Naive thymus-derived CD4-positive, alpha-beta T cell (primary cell): ENCODE measurements around the gene MED26. TPM values are rescaled to one million over a fixed set of nuclear protein-coding genes. Genes with fewer than 3 reads are reported as not detected.
A peak's percentile ranks its signal among the peaks of the same experiment; 100 is the strongest.

ENCODE experiments used
- ATAC-seq: fragments of 150-1000 bp; cut with Tn5 transposase; 2 replicates; pipeline ENCODE4 v1.10.0; 2021; ENCODE audit warnings: mild to moderate bottlenecking, moderate library complexity
- CTCF ChIA-PET: fragments of 350-600 bp; sonication (Branson Sonifier 250); formaldehyde crosslinking; loops from one replicate; lab custom pipeline; 2021; ENCODE audit warnings: antibody characterized with exemption; lab: Charles Lee
- POLR2A ChIA-PET: fragments of 350-600 bp; sonication (Branson Sonifier 250); formaldehyde crosslinking; loops from one replicate; lab custom pipeline; 2021; ENCODE audit warnings: antibody characterized with exemption, inconsistent platforms; lab: Charles Lee
- DNase-seq, 9 donors: peaks; one replicate each; pipeline versions ENCODE4 v3.0.0 to v3.0.0-alpha.2; 2020 to 2022; ENCODE audit warnings: mixed read lengths in 1 of 9
- H3K27ac ChIP-seq: one replicate; pipeline ENCODE4 v1.7.0; 2013; ENCODE audit warnings: mild to moderate bottlenecking, low read depth, low read length, moderate library complexity
- H3K27me3 ChIP-seq, 2 donors: one replicate each; pipeline ENCODE4 v1.7.0; 2013; ENCODE audit warnings: low read length in 2 of 2, mild to moderate bottlenecking in 2 of 2, moderate library complexity in 2 of 2; ENCODE audit not compliant: control insufficient read depth in 2 of 2, insufficient read depth in 2 of 2
- H3K36me3 ChIP-seq, 3 experiments: 1 replicate in 2 of 3; 2 replicates in 1 of 3; pipeline ENCODE4 v1.7.0; 2013; ENCODE audit warnings: low read length in 3 of 3, mild to moderate bottlenecking in 3 of 3, moderate library complexity in 1 of 3; ENCODE audit not compliant: insufficient read depth in 3 of 3, control insufficient read depth in 2 of 3
- H3K4me1 ChIP-seq, 2 donors: one replicate each; pipeline ENCODE4 v1.7.0; 2013; ENCODE audit warnings: low read length in 2 of 2, mild to moderate bottlenecking in 2 of 2, moderate library complexity in 1 of 2; ENCODE audit not compliant: control insufficient read depth in 2 of 2, insufficient read depth in 2 of 2
- H3K4me3 ChIP-seq: 2 replicates; pipeline ENCODE4 v1.7.0; 2013; ENCODE audit warnings: mild to moderate bottlenecking, low read length
- H3K9me3 ChIP-seq, 3 experiments: 1 replicate in 2 of 3; 2 replicates in 1 of 3; pipeline ENCODE4 v1.7.0; 2013; ENCODE audit warnings: low read length in 3 of 3; ENCODE audit not compliant: control insufficient read depth in 2 of 3
- H3K27ac Mint-ChIP-seq, 9 donors: one replicate each; pipeline ENCODE4 v1.8.0; 2020 to 2022; ENCODE audit warnings: mixed read lengths in 9 of 9, mild to moderate bottlenecking in 8 of 9, moderate library complexity in 5 of 9, inconsistent platforms in 2 of 9
- H3K27me3 Mint-ChIP-seq, 5 donors: one replicate each; pipeline ENCODE4 v1.8.0; 2021 to 2022; ENCODE audit warnings: mixed read lengths in 5 of 5, mild to moderate bottlenecking in 1 of 5
- H3K36me3 Mint-ChIP-seq, 5 donors: one replicate each; pipeline ENCODE4 v1.8.0; 2020 to 2022; ENCODE audit warnings: mixed read lengths in 5 of 5, mild to moderate bottlenecking in 3 of 5, inconsistent platforms in 1 of 5
- H3K4me1 Mint-ChIP-seq, 7 donors: one replicate each; pipeline ENCODE4 v1.8.0; 2020 to 2022; ENCODE audit warnings: mixed read lengths in 7 of 7, mild to moderate bottlenecking in 3 of 7, inconsistent platforms in 1 of 7
- H3K4me3 Mint-ChIP-seq, 10 donors: one replicate each; pipeline ENCODE4 v1.8.0; 2020 to 2022; ENCODE audit warnings: mild to moderate bottlenecking in 10 of 10, mixed read lengths in 10 of 10, moderate library complexity in 6 of 10, inconsistent platforms in 2 of 10
- H3K9me3 Mint-ChIP-seq, 11 donors: one replicate each; pipeline ENCODE4 v1.8.0; 2020 to 2022; ENCODE audit warnings: mixed read lengths in 11 of 11, mild to moderate bottlenecking in 4 of 11, inconsistent platforms in 1 of 11, moderate library complexity in 1 of 11
- intact Hi-C, 2 donors: fragments of 100-400 bp; cut with micrococcal nuclease; formaldehyde crosslinking; loops; one replicate each; pipeline ENCODE4 v1.15.1; 2023
- polyA plus RNA-seq, 2 donors: library from polyadenylated mRNA; unstranded; fragments of 300-500 nt; fragmentation: Illumina TruSeq; gene quantifications; one replicate each; pipeline ENCODE4 v1.2.3, GENCODE V29; 2021
- total RNA-seq, 6 experiments: library from RNA in 5 of 6; stranded (reverse) in 5 of 6; gene quantifications; 1 replicate in 5 of 6; 2 replicates in 1 of 6; pipeline ENCODE4 v1.2.3 and lab custom pipeline; 2021 to 2026

MED26 gene
- total and polyA plus RNA-seq, 7 experiments from 2014 or later, result 3.3 to 34.3 (median 15.3) TPM

DNA sequence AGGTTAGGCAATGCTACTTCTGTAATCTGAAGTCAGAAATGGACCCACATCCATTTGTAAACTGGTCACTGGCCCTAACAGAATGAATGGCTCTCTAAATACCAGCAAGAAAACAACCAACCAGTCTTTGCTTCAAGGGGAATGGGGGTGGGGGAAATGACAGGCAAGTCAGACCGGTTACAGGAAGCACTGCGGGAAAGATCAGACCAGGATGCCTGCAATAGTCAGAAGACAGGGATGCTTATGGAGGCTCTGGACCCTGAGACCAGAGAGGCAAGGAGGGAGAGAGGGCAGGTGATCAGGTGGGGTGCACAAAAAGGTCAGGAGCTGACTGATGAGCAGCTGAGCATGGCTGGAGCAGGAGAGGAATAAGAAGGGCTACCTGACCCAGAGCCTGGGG, 13.1 kb downstream of the MED26 start:
- intact Hi-C loops, result no loop called here
- Histone ChIP-seq H3K36me3 (no peaks in the 10 kb centered on the region), H3K9me3 (no peaks in the 10 kb centered on the region), H3K27me3 (no peaks in the 10 kb centered on the region), H3K27ac (no peak overlapping the region), H3K4me1 (peaks cover 8 to 17% of the 10 kb centered on the region in 2 donors), H3K4me3 (no peak overlapping the region)
- POLR2A ChIA-PET, result no interaction called here
- H3K27ac Mint-ChIP-seq, result peak overlapping the region in 7 of 9 donors; percentile 28 to 86 (median 74)
- DNase-seq, result no peak
- no peaks in the 10 kb centered on the region for H3K27me3 Mint-ChIP-seq
- CTCF ChIA-PET, result no interaction called here
- H3K4me3 Mint-ChIP-seq, result peak overlapping the region in 6 of 10 donors; percentile 10 to 74 (median 58)
- H3K4me1 Mint-ChIP-seq, result peaks cover 59 to 94% (median 82%) of the 10 kb centered on the region in 7 donors
- no peaks in the 10 kb centered on the region for H3K9me3 Mint-ChIP-seq
- H3K36me3 Mint-ChIP-seq, result no peaks in the 10 kb centered on the region
- ATAC-seq, result no peak

DNA sequence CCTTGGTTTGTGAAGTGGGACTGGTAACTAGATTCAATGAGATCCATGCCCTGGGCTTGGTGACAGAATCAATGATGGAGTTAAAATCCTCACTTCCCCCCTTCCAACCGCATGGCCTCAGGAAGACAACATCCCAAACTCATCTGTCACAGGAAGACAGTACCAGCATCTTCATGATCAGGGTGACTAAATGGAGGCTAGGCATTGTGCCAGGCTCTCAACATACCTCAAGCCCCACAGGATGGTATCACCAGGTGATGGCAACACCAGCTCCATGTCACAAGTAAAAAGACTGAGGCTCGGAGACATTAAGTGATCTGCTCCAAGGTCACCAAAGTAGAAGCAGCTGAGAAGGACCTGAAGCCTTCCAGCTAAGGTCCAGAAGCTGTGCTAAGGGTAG, 14.2 kb downstream of the MED26 start:
- DNase-seq (no peak), ATAC-seq (no peak)
- Histone ChIP-seq H3K4me3 (no peak overlapping the region), H3K9me3 (no peaks in the 10 kb centered on the region), H3K27ac (no peak overlapping the region), H3K36me3 (no peaks in the 10 kb centered on the region), H3K27me3 (no peaks in the 10 kb centered on the region), H3K4me1 (peaks cover 8 to 17% of the 10 kb centered on the region in 2 donors)
- Mint-ChIP-seq H3K4me1 (peaks cover 54 to 89% (median 74%) of the 10 kb centered on the region in 7 donors), H3K27ac (peak overlapping the region in 2 of 9 donors; percentile 48 to 57), H3K9me3 (no peaks in the 10 kb centered on the region), H3K36me3 (no peaks in the 10 kb centered on the region), H3K4me3 (no peak overlapping the region), H3K27me3 (no peaks in the 10 kb centered on the region)
- POLR2A ChIA-PET, result no interaction called here
- intact Hi-C loops, result no loop called here
- CTCF ChIA-PET, result no interaction called here

DNA sequence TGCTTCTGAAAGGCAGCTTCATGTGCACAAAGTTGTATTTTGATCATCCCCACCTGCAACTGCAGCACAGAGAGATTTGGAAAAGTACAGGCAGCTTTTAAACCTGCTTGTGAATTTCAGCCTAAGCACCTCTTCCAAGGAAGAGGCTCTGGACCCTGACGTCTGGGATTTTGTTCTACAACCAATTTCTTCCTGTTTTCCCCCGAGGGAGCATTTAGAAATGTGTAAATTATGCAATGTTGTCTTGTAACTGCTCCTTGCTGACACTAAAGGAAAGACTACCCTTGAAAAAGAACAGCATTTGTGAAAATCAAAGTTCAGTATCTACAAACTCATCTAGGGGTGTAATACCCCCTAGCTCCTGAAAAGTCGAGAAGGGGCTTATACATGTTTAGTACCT, 15.4 kb downstream of the MED26 start:
- ChIA-PET CTCF (no interaction called here), POLR2A (interaction anchor here (0.6 to 0.7 kb wide), 2 partner anchors 74 to 156 kb away, joined by 3 read pairs; no protein-coding TSS in a partner anchor)
- peak overlapping the region in 2 of 9 donors; percentile 39 to 51 for H3K27ac Mint-ChIP-seq
- Histone ChIP-seq H3K27ac (no peak overlapping the region), H3K27me3 (no peaks in the 10 kb centered on the region), H3K9me3 (no peaks in the 10 kb centered on the region), H3K36me3 (no peaks in the 10 kb centered on the region), H3K4me1 (peaks cover 8 to 11% of the 10 kb centered on the region in 2 donors), H3K4me3 (no peak overlapping the region)
- H3K4me3 Mint-ChIP-seq, result no peak overlapping the region
- H3K27me3 Mint-ChIP-seq, result no peaks in the 10 kb centered on the region
- H3K9me3 Mint-ChIP-seq, result no peaks in the 10 kb centered on the region
- peaks cover 51 to 89% (median 76%) of the 10 kb centered on the region in 7 donors for H3K4me1 Mint-ChIP-seq
- no peaks in the 10 kb centered on the region for H3K36me3 Mint-ChIP-seq
- DNase-seq (no peak), ATAC-seq (no peak)
- intact Hi-C loops, result no loop called here

DNA sequence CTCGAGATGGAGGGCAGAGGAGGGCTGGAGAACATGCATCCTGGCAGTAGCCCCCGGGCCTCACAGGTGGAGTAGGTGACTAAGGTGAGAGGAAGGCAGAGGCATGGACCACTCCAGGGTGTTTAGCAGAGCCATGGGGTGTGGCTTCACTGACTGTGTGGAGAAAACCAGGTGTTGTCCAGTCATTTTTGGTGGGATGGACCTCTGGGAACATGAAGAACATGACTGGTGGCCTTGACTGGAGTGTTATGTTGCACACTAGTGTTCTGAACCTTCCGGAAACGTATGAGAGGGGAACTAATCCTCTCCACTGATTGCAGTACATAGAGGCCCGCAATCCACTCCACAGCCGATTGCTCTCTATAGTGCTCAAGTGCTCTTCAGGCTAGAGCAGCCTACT, 16.9 kb downstream of the MED26 start:
- Mint-ChIP-seq H3K4me1 (peaks cover 37 to 77% (median 64%) of the 10 kb centered on the region in 7 donors), H3K27me3 (no peaks in the 10 kb centered on the region), H3K27ac (peak overlapping the region; percentile 8 to 75 (median 41)), H3K36me3 (no peaks in the 10 kb centered on the region), H3K4me3 (no peak overlapping the region), H3K9me3 (no peaks in the 10 kb centered on the region)
- intact Hi-C loops, result no loop called here
- Histone ChIP-seq H3K4me3 (no peak overlapping the region), H3K36me3 (no peaks in the 10 kb centered on the region), H3K4me1 (peaks cover 5 to 8% of the 10 kb centered on the region in 2 donors), H3K9me3 (no peaks in the 10 kb centered on the region), H3K27ac (no peak overlapping the region), H3K27me3 (no peaks in the 10 kb centered on the region)
- CTCF ChIA-PET, result no interaction called here
- DNase-seq, result no peak
- POLR2A ChIA-PET, result no interaction called here
- ATAC-seq, result no peak

DNA sequence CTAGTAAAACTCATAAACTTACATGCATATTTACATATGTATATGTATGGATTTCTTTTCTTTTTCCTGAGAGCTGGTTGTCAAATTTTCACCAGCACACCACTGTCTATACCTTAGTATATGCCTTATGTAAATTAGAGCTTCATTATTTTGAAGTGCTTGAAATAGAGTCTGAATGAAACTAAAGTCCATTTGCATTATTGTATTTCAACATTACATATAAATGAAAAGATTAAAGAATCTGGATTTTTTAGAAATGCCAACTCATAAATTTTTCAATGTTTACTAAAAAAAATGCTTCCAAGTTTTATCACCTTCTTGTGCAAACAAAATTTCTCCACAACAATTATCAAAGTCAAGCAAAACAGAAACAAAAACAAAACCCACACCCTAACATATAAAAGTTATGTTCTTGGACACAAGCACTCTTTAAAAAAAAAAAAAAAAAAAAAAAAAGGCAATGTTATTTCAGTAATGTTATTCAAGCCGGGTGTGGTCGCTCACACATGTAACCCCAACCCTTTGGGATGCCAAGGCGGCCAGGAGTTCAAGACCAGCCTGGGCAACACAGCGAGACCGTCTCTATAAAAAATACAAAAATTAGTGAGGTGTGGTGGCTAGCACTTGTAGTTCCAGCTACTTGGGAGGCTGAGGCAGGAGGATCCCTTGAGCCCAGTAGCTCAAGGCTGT, 18.3 kb downstream of the MED26 start:
- no peaks in the 10 kb centered on the region for H3K27me3 ChIP-seq
- Mint-ChIP-seq H3K4me1 (peaks cover 33 to 74% (median 59%) of the 10 kb centered on the region in 7 donors), H3K27me3 (no peaks in the 10 kb centered on the region), H3K9me3 (no peaks in the 10 kb centered on the region), H3K36me3 (peaks cover 0 to 5% (median 0%) of the 10 kb centered on the region in 5 donors), H3K4me3 (no peak overlapping the region), H3K27ac (peak overlapping the region in 1 of 9 donors; percentile 70)
- H3K9me3 ChIP-seq, result no peaks in the 10 kb centered on the region
- POLR2A ChIA-PET, result interaction anchor here (0.7 to 0.9 kb wide), 2 partner anchors 46 to 55 kb away, joined by 3 to 6 read pairs; no protein-coding TSS in a partner anchor
- DNase-seq (no peak), ATAC-seq (no peak)
- H3K4me1 ChIP-seq, result peaks cover 0 to under 1% of the 10 kb centered on the region in 2 donors
- CTCF ChIA-PET, result interaction anchor here (0.6 kb wide), 1 partner anchor 1122 kb away, joined by 5 read pairs; no protein-coding TSS in a partner anchor
- H3K36me3 ChIP-seq, result peaks cover 0 to 7% (median 0%) of the 10 kb centered on the region in 3 experiments
- H3K27ac ChIP-seq, result no peak overlapping the region
- no peak overlapping the region for H3K4me3 ChIP-seq
- intact Hi-C loops, result loop anchor here in 1 of 2 donors (2.0 kb wide), 1 partner anchor 15 kb away; no protein-coding TSS in a partner anchor

DNA sequence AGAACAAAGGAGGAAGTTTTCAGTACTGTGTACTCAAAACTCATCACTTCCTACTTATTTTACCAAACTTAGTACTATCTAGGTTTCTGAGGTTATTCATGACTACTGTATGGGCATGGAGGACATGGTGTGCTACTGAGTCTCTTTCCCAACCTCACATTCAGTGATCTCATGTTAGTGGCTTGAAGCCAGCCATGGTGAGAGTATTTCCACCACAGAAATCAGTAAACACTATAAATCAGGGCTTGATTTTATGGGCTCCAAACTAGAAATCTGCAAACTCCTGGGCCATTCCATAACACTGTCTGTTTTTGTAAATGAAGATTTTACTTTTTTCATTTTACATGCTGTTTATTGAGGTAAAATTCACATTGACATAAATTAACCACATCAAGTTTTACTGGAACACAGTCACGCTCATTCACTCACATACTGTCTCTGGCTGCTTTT, 19.7 kb downstream of the MED26 start:
- POLR2A ChIA-PET, result interaction anchor here (1.5 kb wide), 1 partner anchor 14 kb away, joined by 3 read pairs; no protein-coding TSS in a partner anchor
- H3K4me3 Mint-ChIP-seq, result no peak overlapping the region

More for the DNA sequence above, 19.7 kb downstream of the MED26 start:
- DNase-seq (no peak), ATAC-seq (peak; percentile 85)
- CTCF ChIA-PET, result no interaction called here
- intact Hi-C loops, result loop anchor here in 1 of 2 donors (2.0 kb wide), 1 partner anchor 14 kb away; no protein-coding TSS in a partner anchor
- no peak overlapping the region for H3K4me3 ChIP-seq
- H3K27me3 Mint-ChIP-seq, result no peaks in the 10 kb centered on the region
- H3K27ac Mint-ChIP-seq, result peak overlapping the region in 6 of 9 donors; percentile 4 to 66 (median 15)
- peaks cover 0 to 8% (median 0%) of the 10 kb centered on the region in 5 donors for H3K36me3 Mint-ChIP-seq
- no peaks in the 10 kb centered on the region for H3K27me3 ChIP-seq
- no peaks in the 10 kb centered on the region for H3K4me1 ChIP-seq
- no peak overlapping the region for H3K27ac ChIP-seq
- H3K36me3 ChIP-seq, result peaks cover 0 to 7% (median 0%) of the 10 kb centered on the region in 3 experiments
- H3K9me3 Mint-ChIP-seq, result no peaks in the 10 kb centered on the region
- peaks cover 31 to 69% (median 58%) of the 10 kb centered on the region in 7 donors for H3K4me1 Mint-ChIP-seq
- H3K9me3 ChIP-seq, result no peaks in the 10 kb centered on the region
